Duodenal mucosa (tissue), 2 donors: ENCODE measurements around the gene GALNT17.

ENCODE experiments used
- H3K27ac ChIP-seq: one replicate; pipeline ENCODE4 v1.7.0; 2013; ENCODE audit warnings: low read depth, low read length
- H3K27me3 ChIP-seq, 2 donors: one replicate each; pipeline ENCODE4 v1.7.0; 2013; ENCODE audit warnings: low read length in 2 of 2, control low read depth in 1 of 2; ENCODE audit not compliant: insufficient read depth in 2 of 2, control insufficient read depth in 1 of 2
- H3K36me3 ChIP-seq, 2 donors: one replicate each; pipeline ENCODE4 v1.7.0; 2013; ENCODE audit warnings: low read length in 2 of 2, control low read depth in 1 of 2; ENCODE audit not compliant: insufficient read depth in 2 of 2, control insufficient read depth in 1 of 2
- H3K4me1 ChIP-seq, 2 donors: one replicate each; pipeline ENCODE4 v1.7.0; 2013; ENCODE audit warnings: low read length in 2 of 2, control low read depth in 1 of 2; ENCODE audit not compliant: insufficient read depth in 2 of 2, control insufficient read depth in 1 of 2
- H3K4me3 ChIP-seq, 2 donors: one replicate each; pipeline ENCODE4 v1.7.0; 2013; ENCODE audit warnings: low read length in 2 of 2, low read depth in 1 of 2
- H3K9ac ChIP-seq, 2 donors: one replicate each; pipeline ENCODE4 v1.7.0; 2013; ENCODE audit warnings: low read length in 2 of 2, low read depth in 1 of 2
- H3K9me3 ChIP-seq, 2 donors: one replicate each; pipeline ENCODE4 v1.7.0; 2013; ENCODE audit warnings: low read length in 2 of 2, control low read depth in 1 of 2; ENCODE audit not compliant: control insufficient read depth in 1 of 2

GALNT17 gene

DNA sequence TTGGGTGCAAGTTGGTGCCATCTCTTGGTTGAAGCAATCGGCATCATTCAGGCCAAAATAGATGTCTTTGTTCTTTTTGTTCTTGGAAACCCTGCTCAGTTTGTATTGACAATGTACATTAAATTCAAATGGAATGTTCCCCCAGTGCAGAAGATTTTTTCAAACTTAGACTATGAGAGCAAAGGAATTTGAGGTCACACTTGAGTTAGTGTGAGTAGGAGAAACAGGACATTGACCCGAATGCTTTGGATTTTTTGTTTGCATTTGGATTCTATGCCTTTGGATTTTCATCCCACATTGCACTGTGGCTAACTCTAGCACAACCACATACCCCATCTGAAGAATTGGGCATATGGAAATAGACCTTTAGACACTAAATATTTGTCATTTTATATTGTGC, 480.0 kb downstream of the GALNT17 start:
- H3K27me3 ChIP-seq = no peaks in the 10 kb centered on the region
- H3K9me3 ChIP-seq = peaks cover 0 to 6% of the 10 kb centered on the region in 2 donors
- no peaks in the 10 kb centered on the region for H3K4me1 ChIP-seq
- H3K36me3 ChIP-seq = no peaks in the 10 kb centered on the region
- H3K9ac ChIP-seq = no peak overlapping the region
- no peak overlapping the region for H3K4me3 ChIP-seq
- no peak overlapping the region for H3K27ac ChIP-seq

DNA sequence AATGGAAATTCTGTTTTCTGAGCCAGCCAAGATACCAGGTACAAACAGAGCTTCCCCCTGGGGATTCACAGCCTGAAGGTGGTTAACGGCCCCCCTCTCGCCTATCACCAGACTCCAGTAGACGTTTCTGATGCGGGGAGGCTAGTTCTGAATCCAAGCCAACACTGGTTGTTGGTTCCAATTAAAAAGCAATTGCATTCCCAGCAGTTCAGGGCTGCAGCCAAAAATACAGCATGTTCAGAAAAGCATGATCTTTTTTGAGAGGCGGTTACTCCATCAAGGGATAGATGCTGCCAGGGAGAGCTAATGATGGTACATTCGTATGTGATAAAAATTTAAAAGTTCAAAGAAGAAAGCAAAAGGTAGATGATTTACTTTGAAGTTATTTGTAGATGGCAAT, 481.0 kb downstream of the GALNT17 start:
- Histone ChIP-seq H3K27me3 (no peaks in the 10 kb centered on the region), H3K36me3 (no peaks in the 10 kb centered on the region), H3K9ac (no peak overlapping the region), H3K4me1 (no peaks in the 10 kb centered on the region), H3K4me3 (no peak overlapping the region), H3K27ac (no peak overlapping the region), H3K9me3 (peaks cover 0 to 3% of the 10 kb centered on the region in 2 donors)

- H3K4me3 ChIP-seq = no peak overlapping the region
- no peaks in the 10 kb centered on the region for H3K36me3 ChIP-seq
- H3K27ac ChIP-seq = no peak overlapping the region
- H3K4me1 ChIP-seq = no peaks in the 10 kb centered on the region
- peaks cover 0 to 3% of the 10 kb centered on the region in 2 donors for H3K9me3 ChIP-seq
- no peaks in the 10 kb centered on the region for H3K27me3 ChIP-seq
- H3K9ac ChIP-seq = no peak overlapping the region
Observed at GRCh38 chr7:71613313-71613712, 481.4 kb downstream of the GALNT17 start.

DNA sequence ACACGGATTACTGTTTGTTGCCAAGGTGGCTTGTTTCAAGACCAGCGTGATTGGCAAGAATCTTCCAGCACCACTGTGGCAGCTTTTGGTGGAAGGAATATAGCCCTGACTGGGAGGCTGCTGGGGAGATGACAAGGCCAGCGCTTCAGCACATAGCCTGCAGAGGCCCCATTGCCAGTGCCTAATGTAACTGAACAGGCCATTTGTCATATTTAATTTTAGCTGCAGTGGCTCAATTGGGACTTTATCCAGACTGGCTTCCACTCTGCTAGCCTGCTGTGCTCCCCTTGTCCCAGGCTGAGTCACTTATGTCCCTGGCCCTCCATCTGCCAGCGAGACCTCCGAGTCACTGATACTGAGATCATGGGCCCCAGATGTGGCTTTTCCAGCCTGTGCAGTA, 483.1 kb downstream of the GALNT17 start:
- H3K27ac ChIP-seq = no peak overlapping the region
- H3K4me1 ChIP-seq = no peaks in the 10 kb centered on the region

DNA sequence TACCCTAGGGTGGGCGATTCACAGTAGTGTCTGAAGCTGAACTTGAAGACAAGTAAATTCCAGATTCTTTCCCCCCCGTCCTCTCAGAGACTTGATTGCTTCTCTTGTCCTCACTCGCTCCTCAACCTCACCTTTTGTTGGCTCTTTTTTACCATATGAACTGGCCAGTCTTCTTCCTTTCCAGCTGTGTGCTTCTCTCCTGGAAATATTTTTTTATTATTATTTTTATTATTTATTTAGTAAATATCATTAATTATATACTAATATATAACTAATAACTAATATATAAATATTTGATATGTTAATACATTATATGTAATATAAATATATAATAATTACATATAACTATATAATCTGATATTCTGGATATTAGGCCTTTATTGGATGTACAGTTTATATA, 484.3 kb downstream of the GALNT17 start:
- H3K9me3 ChIP-seq = peaks cover 0 to 3% of the 10 kb centered on the region in 2 donors
- no peak overlapping the region for H3K9ac ChIP-seq
- H3K4me1 ChIP-seq = no peaks in the 10 kb centered on the region
- H3K27me3 ChIP-seq = no peaks in the 10 kb centered on the region
- H3K36me3 ChIP-seq = no peaks in the 10 kb centered on the region
- H3K4me3 ChIP-seq = no peak overlapping the region
- no peak overlapping the region for H3K27ac ChIP-seq

More for the DNA sequence above, 483.1 kb downstream of the GALNT17 start:
- Histone ChIP-seq H3K9me3 (peaks cover 0 to 3% of the 10 kb centered on the region in 2 donors), H3K36me3 (no peaks in the 10 kb centered on the region), H3K27me3 (no peaks in the 10 kb centered on the region), H3K4me3 (no peak overlapping the region), H3K9ac (no peak overlapping the region)

DNA sequence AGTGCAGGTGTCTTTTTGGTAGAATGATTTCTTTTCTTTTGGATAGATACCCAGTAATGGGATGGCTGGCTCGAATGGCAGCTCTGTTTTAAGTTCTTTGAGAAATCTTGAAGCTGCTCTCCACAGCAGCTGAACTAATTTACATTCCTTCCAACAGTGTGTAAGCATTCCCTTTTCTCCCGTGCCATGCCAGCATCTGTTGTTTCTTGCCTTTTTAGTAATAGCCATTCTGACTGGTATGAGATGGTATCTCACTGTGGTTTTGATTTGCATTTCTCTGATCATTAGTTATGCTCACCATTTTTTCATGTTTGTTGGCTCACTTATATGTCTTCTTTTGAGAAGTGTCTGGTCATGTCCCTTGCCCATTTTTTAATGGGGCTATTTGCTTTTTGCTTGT, 486.3 kb downstream of the GALNT17 start:
- Histone ChIP-seq H3K4me3 (no peak overlapping the region), H3K27me3 (no peaks in the 10 kb centered on the region), H3K9ac (no peak overlapping the region), H3K4me1 (no peaks in the 10 kb centered on the region), H3K36me3 (no peaks in the 10 kb centered on the region), H3K9me3 (no peaks in the 10 kb centered on the region), H3K27ac (no peak overlapping the region)

DNA sequence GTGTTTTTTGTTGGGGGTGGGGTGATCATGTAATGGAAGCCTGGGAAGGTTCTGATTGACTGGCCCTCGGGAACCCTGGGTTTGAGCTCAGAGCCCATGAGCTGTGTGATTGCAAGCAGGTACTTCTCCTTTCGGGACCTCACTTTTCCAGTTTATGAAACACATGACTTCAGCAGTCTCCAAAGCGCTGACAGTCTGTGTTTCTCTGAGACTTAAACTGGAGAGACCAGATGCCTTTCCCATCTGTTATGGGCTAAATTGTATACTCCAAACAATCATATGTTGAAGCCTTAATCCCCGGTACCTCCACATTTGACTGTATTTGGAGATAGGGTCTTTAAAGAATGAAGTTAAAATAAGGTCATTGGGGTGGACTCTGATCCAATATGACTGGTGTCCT, 493.6 kb downstream of the GALNT17 start:
- H3K9me3 ChIP-seq = peaks cover 0 to 7% of the 10 kb centered on the region in 2 donors
- H3K36me3 ChIP-seq = no peaks in the 10 kb centered on the region
- no peak overlapping the region for H3K9ac ChIP-seq
- H3K4me1 ChIP-seq = no peaks in the 10 kb centered on the region
- H3K27ac ChIP-seq = no peak overlapping the region
- H3K27me3 ChIP-seq = no peaks in the 10 kb centered on the region
- no peak overlapping the region for H3K4me3 ChIP-seq

- Histone ChIP-seq H3K27ac (no peak overlapping the region), H3K4me3 (no peak overlapping the region), H3K4me1 (no peaks in the 10 kb centered on the region), H3K27me3 (no peaks in the 10 kb centered on the region), H3K9me3 (peaks cover 0 to 9% of the 10 kb centered on the region in 2 donors), H3K36me3 (no peaks in the 10 kb centered on the region), H3K9ac (no peak overlapping the region)
Observed at GRCh38 chr7:71626206-71626605, 494.3 kb downstream of the GALNT17 start.

GRCh38 chr7:71627651-71628050, 495.7 kb downstream of the GALNT17 start:
- no peak overlapping the region for H3K27ac ChIP-seq
- H3K4me3 ChIP-seq = no peak overlapping the region
- H3K36me3 ChIP-seq = no peaks in the 10 kb centered on the region
- H3K9me3 ChIP-seq = peaks cover 0 to 9% of the 10 kb centered on the region in 2 donors
- H3K27me3 ChIP-seq = no peaks in the 10 kb centered on the region
- H3K9ac ChIP-seq = no peak overlapping the region
- H3K4me1 ChIP-seq = no peaks in the 10 kb centered on the region

DNA sequence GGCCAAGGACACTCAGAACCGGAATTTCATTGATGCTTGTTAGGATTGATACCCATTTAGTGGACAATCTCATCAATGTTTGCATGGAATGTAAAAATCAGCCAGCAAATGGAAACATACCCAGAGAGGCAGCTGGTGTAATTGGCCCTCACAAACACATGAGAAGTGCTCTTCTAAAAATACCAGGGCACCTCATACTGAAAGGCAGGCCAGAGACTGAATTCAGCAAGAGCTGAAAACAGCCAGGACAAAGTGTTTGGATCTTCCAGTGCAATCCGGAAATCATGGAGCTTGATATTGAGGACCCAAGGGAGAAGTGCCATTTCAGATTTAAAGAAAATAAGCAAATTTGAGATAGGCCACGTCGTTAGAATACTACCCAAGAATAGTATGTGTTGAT, 498.6 kb downstream of the GALNT17 start:
- Histone ChIP-seq H3K27me3 (no peaks in the 10 kb centered on the region), H3K4me1 (no peaks in the 10 kb centered on the region), H3K36me3 (no peaks in the 10 kb centered on the region), H3K9me3 (peaks cover 0 to 5% of the 10 kb centered on the region in 2 donors), H3K4me3 (no peak overlapping the region), H3K27ac (no peak overlapping the region), H3K9ac (no peak overlapping the region)

- H3K4me3 ChIP-seq = no peak overlapping the region
- no peak overlapping the region for H3K27ac ChIP-seq
- H3K4me1 ChIP-seq = no peaks in the 10 kb centered on the region
- H3K9ac ChIP-seq = no peak overlapping the region
- no peaks in the 10 kb centered on the region for H3K36me3 ChIP-seq
- H3K9me3 ChIP-seq = peaks cover 5 to 9% of the 10 kb centered on the region in 2 donors
- no peaks in the 10 kb centered on the region for H3K27me3 ChIP-seq
Observed at GRCh38 chr7:71633551-71634008, 501.6 kb downstream of the GALNT17 start.
